GM21526 (cell line): Measurements from ENCODE around the gene GHRHR.
A peak's percentile ranks its signal among the peaks of the same experiment; 100 is the strongest.

ENCODE experiments used
- ATAC-seq: cut with Tn5 transposase; IDR thresholded peaks from one replicate; pipeline ENCODE4 v1.9.1; 2021; ENCODE audit warnings: moderate library complexity; ENCODE audit not compliant: unreplicated experiment, low FRiP score

GHRHR gene

DNA sequence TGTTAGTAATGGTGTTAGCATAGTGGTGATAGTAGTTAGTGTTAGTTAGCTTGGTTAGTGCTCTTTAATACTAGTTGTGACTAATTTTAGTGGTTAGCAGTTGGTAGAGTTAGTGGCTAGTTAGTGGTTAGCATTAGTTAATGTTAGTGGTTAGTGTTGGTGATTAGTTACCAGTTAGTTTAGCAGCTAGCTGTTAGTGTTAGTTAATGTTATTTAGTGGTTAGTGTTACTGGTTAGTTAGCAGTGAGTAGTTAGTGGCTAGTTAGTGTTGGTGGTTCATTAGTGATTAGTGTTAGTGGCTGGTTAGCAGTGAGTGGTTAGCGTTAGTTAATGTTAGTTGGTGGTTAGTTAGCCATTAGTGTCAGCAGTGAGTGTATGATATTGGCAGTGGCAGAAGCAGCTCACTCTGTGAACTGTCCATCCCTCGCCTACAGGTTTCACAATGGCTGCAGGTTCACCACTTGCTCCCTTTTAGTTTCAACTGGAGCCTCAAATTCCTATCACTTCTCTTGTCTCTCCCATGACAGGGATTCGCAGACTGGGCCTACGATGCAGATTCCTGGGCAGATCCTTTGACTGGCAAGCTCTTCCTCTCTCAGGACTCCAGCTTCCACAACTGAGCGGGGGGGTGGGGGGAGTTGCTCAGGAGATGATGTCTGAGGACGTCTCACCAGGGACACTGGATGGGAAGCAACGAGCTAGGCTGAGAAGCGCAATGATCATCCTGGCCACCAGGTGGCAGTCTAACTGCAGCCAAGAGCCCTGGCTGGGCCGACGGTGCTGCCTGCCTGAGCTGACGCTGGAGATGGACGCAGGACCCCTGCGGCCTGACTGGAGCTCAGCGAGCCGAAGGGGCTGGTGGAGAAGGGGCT, 19.5 kb downstream of the GHRHR start:
- peak; percentile 85 for ATAC-seq

DNA sequence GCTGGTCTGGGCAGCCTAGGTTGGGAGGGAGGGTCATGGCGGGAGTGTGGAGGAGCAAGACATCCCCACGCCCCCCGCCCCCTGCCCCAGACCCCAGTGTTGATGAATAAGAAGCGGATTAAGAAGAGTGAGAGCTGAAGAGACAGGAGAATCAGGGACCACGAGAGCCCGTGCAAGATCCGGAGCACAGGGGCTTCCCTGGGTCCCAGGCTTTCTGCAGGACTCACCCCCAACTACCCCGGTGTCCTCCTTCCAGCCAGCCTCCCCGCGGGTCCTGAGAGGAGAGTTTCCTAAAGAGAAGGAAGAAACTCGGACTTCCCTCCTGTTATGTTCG, 20.1 kb downstream of the GHRHR start:
- ATAC-seq, result no peak

DNA sequence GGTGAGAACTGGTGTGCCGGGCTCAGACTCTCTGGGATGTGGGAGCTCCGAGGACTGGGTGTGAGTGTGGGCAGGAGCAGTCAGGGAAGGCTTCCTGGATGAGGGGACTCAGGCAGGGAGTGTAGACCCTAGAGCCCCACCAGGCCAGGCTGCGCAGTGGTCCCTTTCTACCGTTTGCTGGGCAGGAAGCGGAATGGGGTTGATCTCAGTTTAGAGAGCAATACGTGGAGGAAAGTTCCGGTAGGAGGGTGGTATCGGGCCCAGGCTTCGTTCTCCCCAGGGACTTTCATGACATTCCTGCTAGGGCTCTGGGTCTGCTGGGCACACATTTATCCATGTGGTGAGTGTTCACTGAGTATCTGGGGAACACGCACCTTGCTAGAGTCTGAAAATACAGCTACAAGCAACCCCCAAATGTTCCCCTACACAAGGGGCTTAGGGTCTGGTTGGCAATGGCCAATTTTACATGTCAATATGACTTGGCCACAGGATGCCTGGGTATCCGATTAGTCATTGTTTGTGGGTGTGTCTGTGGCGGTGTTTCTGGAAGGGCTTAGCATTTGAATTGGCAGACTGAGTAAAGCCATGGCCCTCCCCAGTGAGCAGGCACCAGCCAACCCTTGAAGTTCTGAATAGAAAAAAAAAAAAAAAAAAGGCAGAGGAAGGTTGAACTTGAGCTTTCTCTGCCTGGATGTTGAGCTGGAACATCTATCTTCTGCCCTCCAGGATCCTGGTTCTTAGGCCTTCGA, 20.8 kb downstream of the GHRHR start:
- no peak for ATAC-seq

- no peak for ATAC-seq
These were observed 22.0 kb downstream of the GHRHR start for GRCh38 chr7:30985756-30986155.

DNA sequence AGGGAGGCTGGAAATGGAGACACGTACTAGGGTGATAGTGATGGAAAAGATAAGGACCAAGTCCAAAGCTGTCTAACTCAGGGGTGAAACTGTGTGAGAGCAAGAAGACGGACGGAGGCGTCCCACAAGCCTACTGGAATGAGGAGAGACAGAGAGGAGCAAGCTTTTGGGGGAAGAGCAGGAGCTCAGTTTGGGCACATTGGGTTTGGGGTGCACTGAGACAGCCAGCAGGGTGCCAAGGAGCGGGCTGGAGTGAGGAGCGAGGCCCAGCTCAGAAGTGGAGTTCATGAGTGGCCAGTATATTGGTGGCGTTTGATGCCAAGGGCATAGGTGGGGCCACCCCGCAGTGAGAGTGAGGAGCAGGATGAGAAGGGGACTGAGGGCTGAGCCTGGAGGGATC, 22.6 kb downstream of the GHRHR start:
- ATAC-seq, result no peak

- no peak for ATAC-seq
These were observed 23.0 kb downstream of the GHRHR start for GRCh38 chr7:30986738-30987137.

DNA sequence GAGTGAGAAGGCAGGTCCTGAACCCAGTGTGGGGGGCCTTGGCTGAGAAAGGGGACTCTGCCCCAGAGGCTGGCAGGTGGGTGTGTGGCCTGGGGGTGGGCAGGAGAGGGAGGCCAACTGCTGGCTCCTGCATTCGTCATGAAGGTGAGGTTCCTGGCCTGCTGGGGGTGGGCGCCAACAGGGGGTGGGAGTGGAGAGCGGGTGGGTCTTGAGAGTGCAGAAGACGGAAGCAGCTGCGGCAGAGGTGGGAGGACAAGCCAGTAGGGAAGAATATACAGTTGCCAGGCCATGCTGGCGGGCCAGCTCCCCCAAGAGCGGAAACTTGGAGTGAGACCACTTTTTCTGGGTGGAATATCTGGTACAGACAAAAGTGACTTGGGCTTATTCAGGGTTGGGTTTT, 23.4 kb downstream of the GHRHR start:
- ATAC-seq, result no peak

GRCh38 chr7:30987936-30988335, 24.2 kb downstream of the GHRHR start:
- ATAC-seq, result no peak

DNA sequence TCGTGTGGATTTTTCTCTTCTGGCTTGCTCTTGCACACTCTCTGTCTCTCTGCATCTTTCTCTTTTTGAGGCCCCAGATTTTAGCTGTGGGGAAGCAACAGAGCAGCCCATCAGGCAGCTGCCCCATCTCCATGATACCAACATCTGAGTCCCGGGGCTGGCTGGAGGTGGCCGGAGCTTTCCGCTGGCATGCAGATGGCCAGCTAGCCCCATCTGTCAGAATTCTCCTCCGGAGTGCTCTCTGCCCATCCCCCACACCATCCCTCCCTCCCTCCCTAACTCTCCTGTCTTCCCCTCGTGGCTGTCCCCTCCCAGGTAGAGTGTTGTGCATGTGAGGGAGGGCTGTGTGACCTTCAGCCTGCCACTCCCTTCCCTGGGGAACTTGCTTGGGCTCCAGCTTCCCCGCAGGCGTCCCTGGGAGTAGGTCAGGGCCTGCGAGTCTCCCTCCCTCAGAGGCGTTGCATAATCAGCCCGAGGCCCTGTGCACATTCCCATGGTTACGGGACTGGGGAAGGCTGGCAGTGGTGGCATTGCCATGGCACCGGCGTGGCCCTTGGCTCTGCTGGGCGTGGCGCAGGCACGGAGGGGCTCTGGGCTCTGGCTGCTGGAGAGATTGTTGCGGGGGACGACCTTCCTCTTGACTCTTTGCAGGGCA, 24.7 kb downstream of the GHRHR start:
- ATAC-seq, result no peak

DNA sequence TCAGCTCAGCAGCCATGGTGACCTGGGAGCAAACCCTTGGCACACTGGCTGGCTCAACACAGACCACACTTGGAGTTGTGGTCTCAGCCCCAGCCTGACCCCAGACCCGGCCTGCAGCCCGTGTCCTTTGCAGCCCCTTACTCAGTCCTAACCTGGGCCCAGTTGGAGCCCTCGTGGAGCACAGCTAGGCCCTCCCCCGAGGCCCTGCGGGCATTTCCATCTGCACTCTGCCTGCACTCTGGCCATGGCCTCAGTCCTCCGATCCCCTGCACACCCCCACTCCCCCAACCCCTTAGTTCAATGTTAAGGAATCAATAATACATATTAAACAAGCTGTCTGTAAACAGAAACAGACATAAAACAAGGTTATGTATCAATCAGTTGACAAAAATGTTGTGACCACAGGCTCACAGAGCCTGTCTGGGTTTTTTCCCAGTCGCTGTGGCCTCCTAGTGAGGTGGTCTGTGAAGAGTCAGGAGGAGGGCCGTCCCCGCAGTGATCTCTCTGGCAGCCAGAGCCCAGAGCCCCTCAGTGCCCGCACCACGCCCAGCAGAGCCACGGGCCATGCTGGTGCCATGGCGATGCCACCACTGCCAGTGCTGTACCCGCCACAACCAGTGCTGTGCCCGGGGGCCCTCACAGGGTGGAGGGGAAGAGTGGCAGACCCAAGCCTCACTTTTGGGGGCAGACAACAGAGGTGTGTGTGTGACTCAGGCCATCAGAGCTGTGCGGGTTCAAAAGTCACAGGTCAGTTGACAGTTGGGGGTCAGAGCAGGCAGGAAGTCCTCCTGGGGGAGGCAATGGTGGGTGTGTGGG, 25.5 kb downstream of the GHRHR start:
- no peak for ATAC-seq

GRCh38 chr7:30989824-30990672, 26.3 kb downstream of the GHRHR start:
- no peak for ATAC-seq

DNA sequence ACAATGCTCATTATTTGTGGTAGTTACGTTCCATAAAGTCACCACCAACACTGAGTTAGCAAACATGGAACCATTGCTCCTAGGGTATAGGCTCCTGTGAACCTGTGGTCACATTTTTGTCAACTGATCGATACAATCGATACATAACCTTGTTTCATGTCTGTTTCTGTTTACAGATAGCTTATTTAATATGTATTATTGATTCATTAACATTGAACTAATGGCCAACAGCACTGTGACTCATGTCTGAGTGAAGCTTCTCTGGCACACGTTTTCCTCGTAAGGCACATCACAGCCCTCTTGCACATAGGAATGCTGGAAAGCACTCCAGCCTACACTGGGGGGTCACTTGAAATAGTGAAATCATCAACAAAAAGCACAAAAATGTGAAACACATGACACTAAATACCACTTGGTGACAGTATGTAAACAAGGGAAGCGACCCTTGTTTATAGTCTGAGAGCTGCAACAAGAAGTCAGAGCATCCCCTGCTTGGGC, 27.0 kb downstream of the GHRHR start:
- ATAC-seq, result no peak

- ATAC-seq, result no peak
These were observed 28.7 kb downstream of the GHRHR start for GRCh38 chr7:30992414-30992813.

- no peak for ATAC-seq
These were observed 30.7 kb downstream of the GHRHR start for GRCh38 chr7:30994206-30995100.

DNA sequence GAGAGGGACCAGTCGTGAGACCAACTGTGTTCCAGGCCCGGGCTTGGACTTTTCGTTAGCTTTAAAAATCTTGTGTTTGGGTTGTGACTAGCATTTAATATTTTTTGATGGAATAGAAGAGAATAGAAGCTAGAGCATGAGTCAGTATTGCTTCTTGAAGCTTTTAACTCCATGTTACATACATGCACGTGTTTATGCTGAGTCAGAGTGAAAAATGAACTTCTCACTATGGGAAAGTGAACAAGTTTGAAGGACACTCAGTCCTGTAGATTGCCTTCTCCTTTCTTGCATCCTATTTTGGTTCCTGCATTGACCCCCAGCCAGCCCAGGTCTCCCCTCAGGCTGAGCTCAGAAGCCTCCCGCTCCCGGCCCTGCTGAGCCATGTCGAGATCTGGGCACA, 31.8 kb downstream of the GHRHR start:
- ATAC-seq, result no peak

DNA sequence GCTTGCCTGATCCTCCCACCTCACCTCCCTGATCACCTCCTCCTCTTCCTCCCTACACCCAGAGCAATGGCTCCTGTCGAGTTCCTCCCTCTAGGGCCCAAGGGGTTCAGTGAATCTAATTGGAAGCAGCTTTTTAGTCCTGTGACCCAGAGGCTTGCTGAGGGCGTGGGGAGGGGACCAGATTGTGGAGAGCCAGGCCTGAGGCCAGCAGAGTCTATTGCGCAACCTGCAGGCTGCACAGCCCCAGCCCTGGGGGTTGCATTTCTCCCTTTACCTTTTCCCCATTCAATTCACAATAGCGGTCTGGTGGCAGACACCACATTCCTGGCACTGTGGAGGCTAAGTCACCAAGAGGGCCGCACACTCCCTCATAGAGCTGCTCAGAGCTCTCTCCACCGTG, 32.5 kb downstream of the GHRHR start:
- ATAC-seq, result no peak

- ATAC-seq, result no peak
These were observed 33.1 kb downstream of the GHRHR start for GRCh38 chr7:30996883-30997282.

DNA sequence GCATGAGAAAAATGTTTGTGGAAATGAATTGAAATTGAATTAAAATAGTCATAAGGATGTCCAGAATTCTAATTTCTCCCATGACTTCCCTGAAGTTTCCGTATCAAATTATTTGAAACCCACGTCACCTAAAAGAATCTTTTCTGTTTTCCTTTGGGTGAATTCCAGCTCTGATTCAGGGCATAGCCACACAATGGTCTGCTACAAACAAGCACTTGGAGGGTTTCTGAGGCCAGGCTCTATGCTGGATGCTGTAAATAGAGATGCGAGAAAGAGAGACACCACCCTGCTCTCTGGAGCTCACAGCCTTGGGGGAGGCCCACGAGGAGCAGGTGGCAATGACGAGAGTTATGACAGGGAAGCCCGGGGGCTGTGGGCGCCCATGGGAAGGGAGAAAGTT, 33.6 kb downstream of the GHRHR start:
- no peak for ATAC-seq

DNA sequence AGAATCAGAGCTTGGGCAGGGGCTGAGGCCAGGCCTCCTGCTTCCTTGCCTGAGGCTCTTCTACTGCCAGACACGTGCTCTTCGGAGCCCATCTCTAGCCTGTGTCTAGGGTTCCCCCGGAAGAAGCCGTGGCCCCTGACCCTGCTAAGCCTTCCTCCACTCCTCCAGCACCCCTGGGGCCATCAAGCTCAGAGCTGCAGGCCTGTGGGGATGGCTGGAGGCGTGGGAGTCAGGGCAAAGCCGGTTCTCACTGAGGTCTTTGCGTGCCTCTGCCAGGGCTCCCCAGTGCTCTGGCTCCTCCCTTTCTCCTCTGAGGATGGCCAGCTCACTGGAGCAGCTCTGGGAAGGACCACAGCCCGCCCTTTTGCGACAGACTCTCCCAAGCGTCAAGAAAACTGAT, 34.4 kb downstream of the GHRHR start:
- no peak for ATAC-seq
